HEK293 (cell line): ENCODE results near the gene ZNF485.

ENCODE experiments used
- HOXC10 ChIP-seq: sonication (generic); formaldehyde crosslinking; IDR thresholded peaks from 2 replicates; pipeline ENCODE4 v1.8.1; 2023; ENCODE audit warnings: mild to moderate bottlenecking, missing genetic modification reagents
- ZBTB20 ChIP-seq: fragments of 450-650 bp; formaldehyde crosslinking; IDR thresholded peaks from 2 replicates; pipeline ENCODE4 v1.5.1; 2016; ENCODE audit warnings: missing biosample characterization, missing genetic modification characterization
- ZFP41 ChIP-seq: fragments of 450-650 bp; formaldehyde crosslinking; IDR thresholded peaks from 2 replicates; pipeline ENCODE4 v1.5.1; 2016; ENCODE audit warnings: missing biosample characterization, missing genetic modification characterization, borderline replicate concordance
- ZNF132 ChIP-seq: fragments of 450-650 bp; formaldehyde crosslinking; IDR thresholded peaks from 2 replicates; pipeline ENCODE4 v1.5.1; 2017; ENCODE audit warnings: missing biosample characterization, missing genetic modification characterization, borderline replicate concordance
- ZNF133 ChIP-seq: fragments of 450-650 bp; formaldehyde crosslinking; IDR thresholded peaks from 2 replicates; pipeline ENCODE4 v1.5.1; 2016; ENCODE audit warnings: missing biosample characterization, missing genetic modification characterization
- ZNF16 ChIP-seq: fragments of 450-650 bp; formaldehyde crosslinking; IDR thresholded peaks from 2 replicates; pipeline ENCODE4 v1.5.1; 2016; ENCODE audit warnings: low read depth, missing biosample characterization, missing genetic modification characterization
- ZNF174 ChIP-seq: fragments of 450-650 bp; formaldehyde crosslinking; IDR thresholded peaks from 2 replicates; pipeline ENCODE4 v1.5.0; 2017; ENCODE audit warnings: missing biosample characterization, mild to moderate bottlenecking, missing genetic modification characterization
- ZNF19 ChIP-seq: fragments of 450-650 bp; formaldehyde crosslinking; IDR thresholded peaks from 2 replicates; pipeline ENCODE4; 2016; ENCODE audit warnings: missing biosample characterization, missing genetic modification characterization, low read depth
- ZNF214 ChIP-seq: fragments of 450-650 bp; formaldehyde crosslinking; IDR thresholded peaks from 2 replicates; pipeline ENCODE4 v1.5.1; 2017; ENCODE audit warnings: missing biosample characterization, mild to moderate bottlenecking, missing genetic modification characterization, borderline replicate concordance
- ZNF23 ChIP-seq: fragments of 450-650 bp; formaldehyde crosslinking; IDR thresholded peaks from 2 replicates; pipeline ENCODE4 v1.5.1; 2016; ENCODE audit warnings: missing biosample characterization, missing genetic modification characterization, borderline replicate concordance
- ZNF37A ChIP-seq: fragments of 450-650 bp; IDR thresholded peaks from 2 replicates; pipeline ENCODE4 v1.5.1; 2018; ENCODE audit warnings: missing biosample characterization, missing genetic modification characterization
- ZNF423 ChIP-seq: fragments of 450-650 bp; formaldehyde crosslinking; IDR thresholded peaks from 2 replicates; pipeline ENCODE4 v1.5.1; 2016; ENCODE audit warnings: missing biosample characterization, missing genetic modification characterization
- ZNF426 ChIP-seq: fragments of 450-650 bp; formaldehyde crosslinking; IDR thresholded peaks from 2 replicates; pipeline ENCODE4 v1.5.1; 2017; ENCODE audit warnings: missing biosample characterization, missing genetic modification characterization, mild to moderate bottlenecking, inconsistent platforms, moderate library complexity
- ZNF501 ChIP-seq: fragments of 450-650 bp; formaldehyde crosslinking; IDR thresholded peaks from 2 replicates; pipeline ENCODE4 v1.5.1; 2016; ENCODE audit warnings: missing biosample characterization, missing genetic modification characterization
- ZNF529 ChIP-seq: fragments of 450-650 bp; formaldehyde crosslinking; IDR thresholded peaks from 2 replicates; pipeline ENCODE4 v1.5.1; 2017; ENCODE audit warnings: missing genetic modification characterization, missing biosample characterization; ENCODE audit not compliant: insufficient replicate concordance
- ZNF558 ChIP-seq: fragments of 450-650 bp; formaldehyde crosslinking; IDR thresholded peaks from 2 replicates; pipeline ENCODE4 v1.5.1; 2016; ENCODE audit warnings: missing biosample characterization, missing genetic modification characterization
- ZNF600 ChIP-seq: fragments of 450-650 bp; formaldehyde crosslinking; IDR thresholded peaks from 2 replicates; pipeline ENCODE4 v1.5.1; 2016; ENCODE audit warnings: missing biosample characterization, missing genetic modification characterization
- ZNF670 ChIP-seq: fragments of 450-650 bp; formaldehyde crosslinking; IDR thresholded peaks from 2 replicates; pipeline ENCODE4 v1.5.1; 2016; ENCODE audit warnings: missing biosample characterization, missing genetic modification characterization, low read depth
- ZNF707 ChIP-seq: fragments of 450-650 bp; formaldehyde crosslinking; IDR thresholded peaks from 2 replicates; pipeline ENCODE4 v1.5.1; 2016; ENCODE audit warnings: missing biosample characterization, missing genetic modification characterization
- ZNF76 ChIP-seq: fragments of 450-650 bp; formaldehyde crosslinking; IDR thresholded peaks from 2 replicates; pipeline ENCODE4; 2016; ENCODE audit warnings: low read depth, missing biosample characterization, missing genetic modification characterization, borderline replicate concordance
- ZNF843 ChIP-seq: fragments of 450-650 bp; formaldehyde crosslinking; IDR thresholded peaks from 2 replicates; pipeline ENCODE4 v1.5.1; 2016; ENCODE audit warnings: missing biosample characterization, missing genetic modification characterization
- ZSCAN30 ChIP-seq: fragments of 450-650 bp; IDR thresholded peaks from 2 replicates; pipeline ENCODE4 v1.5.1; 2018; ENCODE audit warnings: missing biosample characterization, mild to moderate bottlenecking, missing genetic modification characterization, moderate library complexity
- TF ChIP-seq, protein P1 (sequence below): fragments of 450-650 bp; formaldehyde crosslinking; IDR thresholded peaks from 2 replicates; pipeline ENCODE4 v1.5.1; 2017; ENCODE audit warnings: missing biosample characterization, missing genetic modification characterization
- TF ChIP-seq, protein P2 (sequence below): fragments of 450-650 bp; formaldehyde crosslinking; IDR thresholded peaks from 2 replicates; pipeline ENCODE4 v1.5.1; 2016; ENCODE audit warnings: missing biosample characterization, missing genetic modification characterization
- TF ChIP-seq, protein P3 (sequence below): fragments of 450-650 bp; formaldehyde crosslinking; IDR thresholded peaks from 2 replicates; pipeline ENCODE4 v1.5.1; 2016; ENCODE audit warnings: missing biosample characterization, missing genetic modification characterization, low read depth
- TF ChIP-seq, protein P4 (sequence below): fragments of 450-650 bp; formaldehyde crosslinking; IDR thresholded peaks from 2 replicates; pipeline ENCODE4 v1.5.1; 2016; ENCODE audit warnings: missing biosample characterization, missing genetic modification characterization
- TF ChIP-seq, protein P5 (sequence below): sonication (generic); formaldehyde crosslinking; IDR thresholded peaks from 2 replicates; pipeline ENCODE4 v1.8.1; 2022; ENCODE audit warnings: mild to moderate bottlenecking, moderate library complexity, missing genetic modification reagents
- TF ChIP-seq, protein P6 (sequence below): fragments of 450-650 bp; formaldehyde crosslinking; IDR thresholded peaks from 2 replicates; pipeline ENCODE4 v1.5.1; 2017; ENCODE audit warnings: missing biosample characterization, mild to moderate bottlenecking, missing genetic modification characterization, moderate library complexity
- TF ChIP-seq, protein P7 (sequence below): fragments of 450-650 bp; formaldehyde crosslinking; IDR thresholded peaks from 2 replicates; pipeline ENCODE4 v1.5.1; 2016; ENCODE audit warnings: missing biosample characterization, missing genetic modification characterization

The ZNF485 gene

DNA sequence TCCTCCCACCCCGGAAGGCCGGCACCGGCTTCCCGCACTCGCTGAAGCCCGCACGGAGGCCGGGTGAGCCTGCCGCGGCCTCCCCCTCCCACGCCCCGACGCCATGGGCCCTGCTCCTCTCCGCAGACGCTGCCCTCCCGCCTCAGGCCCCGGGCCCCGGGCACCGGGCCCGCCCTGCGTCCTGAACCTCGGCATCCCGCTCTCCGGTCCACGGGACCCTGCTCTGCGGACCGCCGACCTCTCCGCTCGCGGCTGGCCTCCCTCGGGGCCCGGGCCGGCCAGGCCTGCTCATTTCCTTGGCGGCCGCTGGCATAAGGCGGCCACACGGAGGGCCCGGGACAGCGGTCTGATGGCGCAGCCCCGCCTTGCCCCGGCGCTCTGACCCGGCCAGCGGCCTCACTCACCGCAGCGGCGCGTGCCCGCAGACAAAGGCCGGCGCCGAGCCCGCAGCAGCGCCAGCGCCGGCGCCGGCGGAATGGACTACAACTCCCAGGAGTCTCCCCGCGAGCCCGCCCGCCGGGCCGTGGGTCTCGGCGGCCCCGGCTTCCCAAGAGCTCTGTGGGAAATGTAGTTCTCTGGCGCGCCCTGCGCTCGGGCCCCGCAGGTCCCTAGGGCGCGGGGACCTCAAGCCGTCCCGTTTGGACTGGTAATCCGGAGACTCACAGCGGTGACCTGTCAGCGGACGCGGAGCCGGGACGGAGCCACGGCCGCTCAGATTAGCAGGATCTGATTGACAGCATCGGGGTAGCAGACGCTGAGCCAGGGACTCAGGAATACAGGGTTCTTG, 42.4 kb downstream of the ZNF485 start, which contains the start of gene ZNF32 (continued):
- TF ChIP-seq, protein P1, sequence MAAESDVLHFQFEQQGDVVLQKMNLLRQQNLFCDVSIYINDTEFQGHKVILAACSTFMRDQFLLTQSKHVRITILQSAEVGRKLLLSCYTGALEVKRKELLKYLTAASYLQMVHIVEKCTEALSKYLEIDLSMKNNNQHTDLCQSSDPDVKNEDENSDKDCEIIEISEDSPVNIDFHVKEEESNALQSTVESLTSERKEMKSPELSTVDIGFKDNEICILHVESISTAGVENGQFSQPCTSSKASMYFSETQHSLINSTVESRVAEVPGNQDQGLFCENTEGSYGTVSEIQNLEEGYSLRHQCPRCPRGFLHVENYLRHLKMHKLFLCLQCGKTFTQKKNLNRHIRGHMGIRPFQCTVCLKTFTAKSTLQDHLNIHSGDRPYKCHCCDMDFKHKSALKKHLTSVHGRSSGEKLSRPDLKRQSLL (tag by site-specific recombination), result 0 out of 2 replicates have a peak, but pooled peaks have one; percentile 16
- TF ChIP-seq, protein P2, sequence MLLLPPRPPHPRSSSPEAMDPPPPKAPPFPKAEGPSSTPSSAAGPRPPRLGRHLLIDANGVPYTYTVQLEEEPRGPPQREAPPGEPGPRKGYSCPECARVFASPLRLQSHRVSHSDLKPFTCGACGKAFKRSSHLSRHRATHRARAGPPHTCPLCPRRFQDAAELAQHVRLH (tag by site-specific recombination), result no peak
- TF ChIP-seq ZNF76 (tag by site-specific recombination) (peak; percentile 97), ZNF707 (tag by site-specific recombination) (no peak), ZNF16 (tag by site-specific recombination) (no peak), ZNF501 (tag by site-specific recombination) (no peak), ZNF23 (tag by site-specific recombination) (no peak), ZNF132 (tag by site-specific recombination) (no peak), ZNF600 (tag by site-specific recombination) (no peak), ZNF133 (no peak), ZSCAN30 (tag by site-specific recombination) (peak; percentile 91; the same call in 1 of the 2 replicates), ZNF37A (tag by site-specific recombination) (no peak), ZNF423 (0 out of 2 replicates have a peak, but pooled peaks have one; percentile 12), ZNF558 (tag by site-specific recombination) (no peak), ZNF670 (no peak), ZNF214 (tag by site-specific recombination) (no peak), ZNF19 (tag by site-specific recombination) (no peak), ZFP41 (tag by site-specific recombination) (no peak), ZNF426 (tag by site-specific recombination) (no peak), ZNF174 (tag by site-specific recombination) (0 out of 2 replicates have a peak, but pooled peaks have one; percentile 55), ZNF529 (tag by site-specific recombination) (no peak), HOXC10 (no peak), ZBTB20 (tag by site-specific recombination) (peak; percentile 90), ZNF843 (tag by site-specific recombination) (no peak)
- TF ChIP-seq, protein P3, sequence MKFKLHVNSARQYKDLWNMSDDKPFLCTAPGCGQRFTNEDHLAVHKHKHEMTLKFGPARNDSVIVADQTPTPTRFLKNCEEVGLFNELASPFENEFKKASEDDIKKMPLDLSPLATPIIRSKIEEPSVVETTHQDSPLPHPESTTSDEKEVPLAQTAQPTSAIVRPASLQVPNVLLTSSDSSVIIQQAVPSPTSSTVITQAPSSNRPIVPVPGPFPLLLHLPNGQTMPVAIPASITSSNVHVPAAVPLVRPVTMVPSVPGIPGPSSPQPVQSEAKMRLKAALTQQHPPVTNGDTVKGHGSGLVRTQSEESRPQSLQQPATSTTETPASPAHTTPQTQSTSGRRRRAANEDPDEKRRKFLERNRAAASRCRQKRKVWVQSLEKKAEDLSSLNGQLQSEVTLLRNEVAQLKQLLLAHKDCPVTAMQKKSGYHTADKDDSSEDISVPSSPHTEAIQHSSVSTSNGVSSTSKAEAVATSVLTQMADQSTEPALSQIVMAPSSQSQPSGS (tag by site-specific recombination), result no peak
- TF ChIP-seq, protein P4, sequence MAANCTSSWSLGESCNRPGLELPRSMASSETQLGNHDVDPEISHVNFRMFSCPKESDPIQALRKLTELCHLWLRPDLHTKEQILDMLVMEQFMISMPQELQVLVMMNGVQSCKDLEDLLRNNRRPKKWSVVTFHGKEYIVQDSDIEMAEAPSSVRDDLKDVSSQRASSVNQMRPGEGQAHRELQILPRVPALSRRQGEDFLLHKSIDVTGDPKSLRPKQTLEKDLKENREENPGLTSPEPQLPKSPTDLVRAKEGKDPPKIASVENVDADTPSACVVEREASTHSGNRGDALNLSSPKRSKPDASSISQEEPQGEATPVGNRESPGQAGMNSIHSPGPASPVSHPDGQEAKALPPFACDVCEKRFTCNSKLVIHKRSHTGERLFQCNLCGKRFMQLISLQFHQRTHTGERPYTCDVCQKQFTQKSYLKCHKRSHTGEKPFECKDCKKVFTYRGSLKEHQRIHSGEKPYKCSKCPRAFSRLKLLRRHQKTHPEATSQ (tag by site-specific recombination), result no peak
- TF ChIP-seq, protein P5, sequence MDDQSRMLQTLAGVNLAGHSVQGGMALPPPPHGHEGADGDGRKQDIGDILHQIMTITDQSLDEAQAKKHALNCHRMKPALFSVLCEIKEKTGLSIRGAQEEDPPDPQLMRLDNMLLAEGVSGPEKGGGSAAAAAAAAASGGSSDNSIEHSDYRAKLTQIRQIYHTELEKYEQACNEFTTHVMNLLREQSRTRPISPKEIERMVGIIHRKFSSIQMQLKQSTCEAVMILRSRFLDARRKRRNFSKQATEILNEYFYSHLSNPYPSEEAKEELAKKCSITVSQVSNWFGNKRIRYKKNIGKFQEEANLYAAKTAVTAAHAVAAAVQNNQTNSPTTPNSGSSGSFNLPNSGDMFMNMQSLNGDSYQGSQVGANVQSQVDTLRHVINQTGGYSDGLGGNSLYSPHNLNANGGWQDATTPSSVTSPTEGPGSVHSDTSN, result no peak
- TF ChIP-seq, protein P6, sequence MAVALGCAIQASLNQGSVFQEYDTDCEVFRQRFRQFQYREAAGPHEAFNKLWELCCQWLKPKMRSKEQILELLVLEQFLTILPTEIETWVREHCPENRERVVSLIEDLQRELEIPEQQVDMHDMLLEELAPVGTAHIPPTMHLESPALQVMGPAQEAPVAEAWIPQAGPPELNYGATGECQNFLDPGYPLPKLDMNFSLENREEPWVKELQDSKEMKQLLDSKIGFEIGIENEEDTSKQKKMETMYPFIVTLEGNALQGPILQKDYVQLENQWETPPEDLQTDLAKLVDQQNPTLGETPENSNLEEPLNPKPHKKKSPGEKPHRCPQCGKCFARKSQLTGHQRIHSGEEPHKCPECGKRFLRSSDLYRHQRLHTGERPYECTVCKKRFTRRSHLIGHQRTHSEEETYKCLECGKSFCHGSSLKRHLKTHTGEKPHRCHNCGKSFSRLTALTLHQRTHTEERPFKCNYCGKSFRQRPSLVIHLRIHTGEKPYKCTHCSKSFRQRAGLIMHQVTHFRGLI (tag by site-specific recombination), result no peak
- TF ChIP-seq, protein P7, sequence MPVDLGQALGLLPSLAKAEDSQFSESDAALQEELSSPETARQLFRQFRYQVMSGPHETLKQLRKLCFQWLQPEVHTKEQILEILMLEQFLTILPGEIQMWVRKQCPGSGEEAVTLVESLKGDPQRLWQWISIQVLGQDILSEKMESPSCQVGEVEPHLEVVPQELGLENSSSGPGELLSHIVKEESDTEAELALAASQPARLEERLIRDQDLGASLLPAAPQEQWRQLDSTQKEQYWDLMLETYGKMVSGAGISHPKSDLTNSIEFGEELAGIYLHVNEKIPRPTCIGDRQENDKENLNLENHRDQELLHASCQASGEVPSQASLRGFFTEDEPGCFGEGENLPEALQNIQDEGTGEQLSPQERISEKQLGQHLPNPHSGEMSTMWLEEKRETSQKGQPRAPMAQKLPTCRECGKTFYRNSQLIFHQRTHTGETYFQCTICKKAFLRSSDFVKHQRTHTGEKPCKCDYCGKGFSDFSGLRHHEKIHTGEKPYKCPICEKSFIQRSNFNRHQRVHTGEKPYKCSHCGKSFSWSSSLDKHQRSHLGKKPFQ (tag by site-specific recombination), result no peak
